Measurements from ENCODE around the gene FBXW12.

Gene FBXW12

DNA sequence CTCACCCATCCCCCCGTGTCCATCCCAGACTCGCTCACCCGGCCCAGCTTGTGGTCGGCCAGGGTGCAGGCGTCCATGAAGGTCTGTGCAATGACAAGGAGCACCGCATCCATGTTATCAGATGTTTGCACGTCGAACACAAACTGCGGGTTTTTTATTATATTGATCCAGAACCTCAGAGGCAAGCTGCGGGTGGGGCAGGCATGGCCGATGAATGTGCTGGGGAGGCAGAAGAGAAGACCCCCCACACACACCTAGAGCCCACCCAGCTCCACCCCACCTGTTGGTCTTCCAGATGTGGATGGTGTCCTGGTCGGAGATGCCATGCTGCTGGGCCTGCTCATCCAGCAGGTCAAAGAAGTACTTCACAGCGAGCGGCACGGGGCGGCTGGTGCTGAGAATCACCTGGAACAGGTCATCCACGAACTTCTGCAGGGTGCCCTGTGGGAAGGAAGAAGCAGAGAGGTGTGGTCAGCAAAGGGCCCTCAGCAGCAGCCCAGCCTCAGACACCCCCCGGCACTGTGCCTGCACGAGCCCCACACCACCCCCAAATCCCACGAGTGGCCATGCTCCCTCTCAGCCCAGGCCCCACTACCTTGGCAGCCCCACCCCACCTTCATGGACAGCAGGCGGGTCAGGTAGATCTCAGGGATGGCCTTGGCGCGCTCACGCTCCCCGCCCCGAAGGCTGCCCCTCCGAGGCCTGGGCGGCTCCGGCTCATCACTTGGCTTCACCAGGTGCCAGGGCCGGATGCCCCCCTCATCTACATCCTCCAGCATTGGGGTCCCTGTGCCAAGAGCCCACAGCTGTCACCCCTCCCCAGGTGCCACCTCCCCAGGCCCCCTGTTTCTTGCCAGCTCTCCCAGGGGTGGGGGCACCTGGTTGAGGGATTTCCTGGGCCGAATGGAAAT is 37.5 kb downstream of the FBXW12 start:
- DNase-seq = peak; percentile 23

DNA sequence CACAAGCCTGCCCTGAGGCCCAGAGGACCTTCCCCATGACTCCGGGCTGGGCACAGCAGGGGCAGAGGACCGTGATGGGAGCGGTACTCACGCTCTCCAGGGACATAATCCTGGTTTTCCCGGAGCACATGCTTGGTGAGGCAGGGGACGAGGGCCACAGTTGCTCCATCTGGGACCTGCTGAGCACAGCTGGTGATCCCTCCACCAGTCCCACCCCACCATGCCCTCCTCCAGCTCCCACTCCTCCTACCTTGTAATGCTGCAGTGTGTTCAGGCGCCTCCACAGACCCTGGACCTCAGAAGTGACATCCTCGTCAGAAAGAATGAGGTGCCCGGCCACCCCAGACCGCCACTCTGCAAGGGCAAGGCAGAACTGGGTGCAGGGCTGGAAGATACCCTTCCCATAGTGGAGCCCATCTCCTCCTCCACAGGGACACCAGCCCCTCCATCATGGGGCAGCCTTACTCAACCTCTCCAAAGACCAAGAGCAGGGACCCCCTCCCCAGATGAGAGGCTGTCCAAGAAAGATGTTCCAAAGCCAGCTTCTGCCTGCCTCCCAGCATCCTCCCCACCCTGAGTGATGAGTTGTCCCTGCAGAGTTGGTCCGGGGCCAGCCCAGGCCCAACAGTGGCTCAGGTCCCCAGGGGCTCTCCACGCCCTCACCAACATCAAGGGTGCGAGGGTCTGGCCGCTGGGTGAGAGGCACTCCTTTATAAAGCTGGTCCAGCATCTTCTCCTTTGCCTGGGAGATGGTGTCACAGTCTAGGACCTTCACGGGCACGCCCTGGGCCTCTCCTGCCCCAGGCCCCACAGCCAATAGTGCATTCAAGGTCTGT is 38.4 kb downstream of the FBXW12 start:
- DNase-seq = no peak

- DNase-seq = no peak
Observed at GRCh38 chr3:48411041-48411588, 39.1 kb downstream of the FBXW12 start.

GRCh38 chr3:48411606-48412374 is 39.8 kb downstream of the FBXW12 start:
- no peak for DNase-seq

GRCh38 chr3:48412375-48413001 is 40.5 kb downstream of the FBXW12 start:
- no peak for DNase-seq

DNA sequence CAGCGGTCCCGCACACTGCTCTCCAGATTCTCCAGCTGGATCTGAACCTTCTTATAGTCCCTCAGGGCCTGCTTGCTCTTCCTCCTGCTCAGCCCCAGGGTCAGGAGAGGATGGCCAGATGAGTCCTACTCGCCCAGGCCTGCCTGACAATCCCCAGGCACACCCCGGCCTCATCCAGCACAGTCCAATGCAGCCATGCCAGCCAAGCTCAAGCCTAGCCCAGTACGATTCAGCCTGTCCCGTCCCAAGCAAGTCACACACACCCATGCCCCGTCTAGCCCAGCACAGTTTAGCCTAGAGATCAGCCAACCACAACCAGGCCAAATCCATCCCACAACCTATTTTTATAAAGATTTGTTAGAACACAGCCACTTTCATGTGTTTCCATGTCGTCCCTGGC is 41.1 kb downstream of the FBXW12 start:
- DNase-seq = no peak

DNA sequence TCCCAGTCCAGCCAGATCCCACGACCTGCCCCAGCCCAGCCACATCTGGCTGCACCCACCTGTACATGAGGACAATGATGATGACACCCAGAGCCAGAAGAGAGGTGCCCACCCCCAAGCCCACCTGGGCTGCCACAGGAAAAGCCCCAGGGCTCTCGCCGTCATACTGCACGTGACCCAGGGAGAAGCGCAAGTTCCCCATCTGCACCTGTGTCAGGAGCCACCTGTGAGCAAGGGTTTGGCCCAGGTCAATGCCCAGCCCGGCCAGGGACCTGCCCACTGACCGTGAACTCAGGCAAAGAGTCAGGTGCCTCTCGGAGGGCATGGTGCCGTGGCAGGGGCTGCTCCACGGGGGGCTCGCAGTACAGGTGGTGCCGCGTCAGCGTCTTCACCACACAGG is 41.6 kb downstream of the FBXW12 start:
- no peak for DNase-seq

- no peak for DNase-seq
Observed at GRCh38 chr3:48414376-48415250, 42.6 kb downstream of the FBXW12 start.

- DNase-seq = no peak
Observed at GRCh38 chr3:48415251-48415953, 43.4 kb downstream of the FBXW12 start.

GRCh38 chr3:48416091-48416505 is 44.1 kb downstream of the FBXW12 start:
- no peak for DNase-seq

DNA sequence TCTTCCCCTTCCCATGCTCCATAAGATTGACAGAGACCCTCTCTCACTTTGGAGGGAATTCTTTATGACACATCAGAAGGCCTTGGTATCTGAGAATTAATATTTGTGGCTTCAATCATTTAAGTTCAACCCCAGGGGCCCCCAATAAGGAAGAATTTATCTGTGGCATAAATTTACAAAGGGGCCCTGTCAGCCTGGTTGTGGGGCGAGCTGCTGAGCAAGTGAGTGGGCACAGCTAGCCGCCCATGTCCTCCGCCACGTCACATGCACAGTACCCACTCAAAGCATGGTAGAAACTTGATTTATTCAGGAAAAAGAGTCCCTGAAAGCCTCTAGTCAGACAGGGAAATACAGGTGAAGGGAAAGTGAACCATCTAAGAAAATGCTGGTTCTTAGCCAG is 44.5 kb downstream of the FBXW12 start:
- no peak for DNase-seq

DNA sequence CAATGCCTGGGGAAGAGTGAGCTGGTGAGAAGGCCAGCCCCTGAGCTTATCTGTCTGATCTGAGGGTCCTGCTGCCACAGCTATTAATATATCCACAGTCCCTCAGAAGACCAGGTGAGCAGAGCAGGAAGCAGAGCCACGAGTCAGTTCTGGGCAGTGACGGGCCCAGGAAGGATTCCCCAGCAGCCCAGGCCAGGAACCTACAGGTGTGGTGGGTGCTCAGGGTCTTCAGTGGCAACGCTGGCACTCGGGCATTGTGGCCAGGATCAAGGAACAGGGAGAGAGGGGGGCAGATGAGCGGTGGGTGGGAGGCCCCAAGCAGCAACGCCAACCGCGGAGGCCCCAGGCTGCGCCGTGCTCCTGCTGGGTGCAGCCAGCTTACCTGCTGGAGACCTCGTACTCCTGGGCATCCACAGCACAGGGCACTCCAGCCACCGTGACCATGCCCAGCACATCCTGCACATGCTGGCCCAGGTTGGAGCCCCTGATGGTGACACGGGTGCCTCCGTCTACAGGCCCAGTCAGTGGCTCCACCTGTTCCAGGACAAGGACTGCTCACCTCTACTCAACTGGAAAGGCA is 45.6 kb downstream of the FBXW12 start:
- DNase-seq = no peak

GRCh38 chr3:48418140-48418539 is 46.1 kb downstream of the FBXW12 start:
- no peak for DNase-seq

GRCh38 chr3:48418651-48419050 is 46.6 kb downstream of the FBXW12 start:
- no peak for DNase-seq

GRCh38 chr3:48419149-48419548 is 47.1 kb downstream of the FBXW12 start:
- no peak for DNase-seq

GRCh38 chr3:48419597-48419996 is 47.6 kb downstream of the FBXW12 start:
- no peak for DNase-seq

GRCh38 chr3:48420561-48420960 is 48.5 kb downstream of the FBXW12 start:
- DNase-seq = no peak

- no peak for DNase-seq
Observed at GRCh38 chr3:48422272-48422671, 50.3 kb downstream of the FBXW12 start.

- no peak for DNase-seq
Observed at GRCh38 chr3:48422681-48423080, 50.7 kb downstream of the FBXW12 start.

GRCh38 chr3:48423241-48423882 is 51.3 kb downstream of the FBXW12 start:
- DNase-seq = no peak
